Peyer's patch (tissue), 4 donors: ENCODE results near the gene ZMYND10. TPM values are rescaled to one million over a fixed set of nuclear protein-coding genes. Genes with fewer than 3 reads are reported as not detected.
A peak's percentile ranks its signal among the peaks of the same experiment; 100 is the strongest.

Source experiments
- DNase-seq, 3 donors: peaks; one replicate each; pipeline ENCODE4 v3.0.0-alpha.2; 2017 to 2019
- H3K27ac ChIP-seq, 4 donors: fragments of 200-600 bp; sonication (generic); one replicate each; pipeline ENCODE4 v1.5.1; 2016 to 2019
- H3K27me3 ChIP-seq, 2 donors: fragments of 200-600 bp; sonication (generic); one replicate each; pipeline ENCODE4 v1.5.1; 2019
- H3K36me3 ChIP-seq, 3 donors: fragments of 200-600 bp; sonication (generic); one replicate each; pipeline ENCODE4 v1.5.1; 2016 to 2019
- H3K4me1 ChIP-seq, 4 donors: fragments of 200-600 bp; sonication (generic); one replicate each; pipeline ENCODE4 v1.5.1; 2016 to 2019
- H3K4me3 ChIP-seq, 4 donors: fragments of 200-600 bp; sonication (generic); 1 replicate in 3 of 4; 2 replicates in 1 of 4; pipeline ENCODE4 v1.5.1; 2016 to 2019; ENCODE audit warnings: mild to moderate bottlenecking in 1 of 4
- H3K9me3 ChIP-seq, 4 donors: fragments of 200-600 bp; sonication (generic); one replicate each; pipeline ENCODE4 v1.5.1; 2016 to 2019; ENCODE audit warnings: mild to moderate bottlenecking in 1 of 4
- CTCF ChIP-seq, 6 experiments: fragments of 450-650 bp in 4 of 6; fragments of 200-600 bp in 2 of 6; sonication (generic) in 1 of 6; IDR thresholded peaks; one replicate each; pipeline ENCODE4 v1.5.1; 2017 to 2019; ENCODE audit warnings: antibody characterized with exemption in 6 of 6, mild to moderate bottlenecking in 3 of 6, moderate library complexity in 1 of 6
- POLR2A ChIP-seq, 2 donors: fragments of 450-650 bp; IDR thresholded peaks; one replicate each; pipeline ENCODE4 v1.5.1; 2017; ENCODE audit warnings: antibody characterized with exemption in 2 of 2, mild to moderate bottlenecking in 2 of 2, moderate library complexity in 2 of 2
- total RNA-seq, 4 donors: library from RNA; depleted of rRNA; stranded (reverse); fragments of >200 nt; gene quantifications; one replicate each; pipeline ENCODE4 v1.1.0, GENCODE V29; 2016

ZMYND10 gene
- total RNA-seq, 4 donors from 2014 or later, result 0.27 to 0.38 TPM; not detected in 2

- Histone ChIP-seq H3K4me1 (peaks cover 3 to 53% (median 36%) of the 10 kb centered on the region in 4 donors), H3K36me3 (peaks cover 0 to 34% (median 0%) of the 10 kb centered on the region in 3 donors), H3K27ac (no peak overlapping the region), H3K4me3 (no peak overlapping the region), H3K27me3 (no peaks in the 10 kb centered on the region), H3K9me3 (no peaks in the 10 kb centered on the region)
- no peak for DNase-seq
- TF ChIP-seq CTCF (IDR thresholded peaks at IDR 0.05), result no peak
- TF ChIP-seq POLR2A (IDR thresholded peaks at IDR 0.05), result no peak
Measured at GRCh38 chr3:50354850-50355249, 9.3 kb upstream of the ZMYND10 start.

- DNase-seq, result no peak
- Histone ChIP-seq H3K27ac (no peak overlapping the region), H3K36me3 (peaks cover 0 to 34% (median 0%) of the 10 kb centered on the region in 3 donors), H3K9me3 (no peaks in the 10 kb centered on the region), H3K4me3 (no peak overlapping the region), H3K4me1 (peaks cover 3 to 59% (median 40%) of the 10 kb centered on the region in 4 donors), H3K27me3 (no peaks in the 10 kb centered on the region)
- TF ChIP-seq POLR2A (IDR thresholded peaks at IDR 0.05) (no peak), CTCF (IDR thresholded peaks at IDR 0.05) (no peak)
Measured at GRCh38 chr3:50354186-50354764, 8.7 kb upstream of the ZMYND10 start.

GRCh38 chr3:50353245-50354004, 7.9 kb upstream of the ZMYND10 start:
- Histone ChIP-seq H3K27me3 (no peaks in the 10 kb centered on the region), H3K4me1 (peaks cover 3 to 61% (median 36%) of the 10 kb centered on the region in 4 donors), H3K36me3 (peaks cover 0 to 41% (median 0%) of the 10 kb centered on the region in 3 donors), H3K4me3 (no peak overlapping the region), H3K9me3 (no peaks in the 10 kb centered on the region), H3K27ac (no peak overlapping the region)
- DNase-seq, result no peak
- no peak for TF ChIP-seq CTCF (IDR thresholded peaks at IDR 0.05)
- no peak for TF ChIP-seq POLR2A (IDR thresholded peaks at IDR 0.05)

- TF ChIP-seq POLR2A (IDR thresholded peaks at IDR 0.05) (no peak), CTCF (IDR thresholded peaks at IDR 0.05) (peak in 3 of 6 experiments; percentile 25 to 36 (median 25))
- Histone ChIP-seq H3K4me1 (peaks cover 3 to 54% (median 30%) of the 10 kb centered on the region in 4 donors), H3K27me3 (no peaks in the 10 kb centered on the region), H3K9me3 (no peaks in the 10 kb centered on the region), H3K4me3 (no peak overlapping the region), H3K27ac (no peak overlapping the region), H3K36me3 (peaks cover 0 to 47% (median 0%) of the 10 kb centered on the region in 3 donors)
- DNase-seq, result no peak
Measured at GRCh38 chr3:50352781-50353180, 7.2 kb upstream of the ZMYND10 start.

- Histone ChIP-seq H3K4me1 (peaks cover 3 to 41% (median 18%) of the 10 kb centered on the region in 4 donors), H3K9me3 (no peaks in the 10 kb centered on the region), H3K36me3 (peaks cover 0 to 50% (median 0%) of the 10 kb centered on the region in 3 donors), H3K27me3 (no peaks in the 10 kb centered on the region), H3K4me3 (peak overlapping the region; percentile 71 to 74 (median 72)), H3K27ac (peak overlapping the region; percentile 91 to 95 (median 92))
- DNase-seq, result no peak
- TF ChIP-seq POLR2A (IDR thresholded peaks at IDR 0.05) (no peak), CTCF (IDR thresholded peaks at IDR 0.05) (no peak)
Measured at GRCh38 chr3:50351323-50351697, 5.8 kb upstream of the ZMYND10 start.
